Measurements from ENCODE around the gene NOPCHAP1.
"Not testable (repeated sequence)": the region's sequence is repeated elsewhere in the genome, so short reads cannot be mapped to it uniquely, and the experiment has no call there.

Gene NOPCHAP1, protein sequence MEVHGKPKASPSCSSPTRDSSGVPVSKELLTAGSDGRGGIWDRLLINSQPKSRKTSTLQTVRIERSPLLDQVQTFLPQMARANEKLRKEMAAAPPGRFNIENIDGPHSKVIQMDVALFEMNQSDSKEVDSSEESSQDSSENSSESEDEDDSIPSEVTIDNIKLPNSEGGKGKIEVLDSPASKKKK

DNA sequence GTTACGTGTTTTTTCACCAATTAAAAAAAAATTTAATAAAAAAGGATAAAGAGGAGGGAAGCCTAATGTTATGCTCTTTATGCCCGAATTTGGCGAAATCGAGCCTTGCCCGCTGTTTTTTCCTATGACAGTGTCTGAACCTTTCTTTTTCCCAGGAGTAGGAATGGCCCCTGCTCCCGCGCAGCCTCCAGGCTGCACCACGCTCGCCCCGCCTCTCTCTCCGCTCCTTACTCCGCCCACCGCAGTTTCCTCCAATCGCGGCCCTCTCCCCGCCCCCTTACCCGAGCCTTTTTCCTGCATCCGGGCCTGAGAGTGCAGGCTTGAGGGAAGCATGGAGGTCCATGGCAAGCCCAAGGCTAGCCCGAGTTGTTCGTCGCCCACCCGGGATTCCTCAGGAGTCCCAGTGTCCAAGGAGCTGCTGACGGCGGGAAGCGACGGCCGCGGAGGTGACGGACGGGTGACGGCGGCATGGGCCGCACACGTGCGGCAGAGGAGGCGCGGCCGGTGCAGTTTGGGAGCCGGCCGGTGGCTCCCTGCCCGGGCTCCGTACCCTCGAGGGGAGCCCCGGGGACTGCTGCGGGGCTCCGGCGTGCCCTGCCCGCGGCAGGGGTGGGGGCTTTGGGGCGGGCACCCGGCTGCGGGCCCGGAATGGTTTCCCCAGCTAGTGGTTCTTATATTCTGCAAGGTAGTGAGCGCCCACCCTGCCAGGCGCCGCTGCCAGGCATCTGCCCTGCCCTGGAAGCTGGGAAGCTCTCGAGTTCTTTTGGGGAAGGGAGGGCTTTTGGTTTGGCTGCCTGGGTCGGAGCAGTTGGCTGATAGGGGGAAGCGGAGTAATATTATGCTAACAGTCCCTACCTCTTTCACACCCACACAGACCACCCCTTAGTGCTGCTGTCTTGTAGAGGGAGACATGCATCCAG is at the start of gene NOPCHAP1:
TSS of gene NOPCHAP1 (plus strand) at position 295 of the 920 bp plus-strand sequence. CDS start at position 332, 37 bp downstream.
- peak; percentile 96 for DNase-seq

DNA sequence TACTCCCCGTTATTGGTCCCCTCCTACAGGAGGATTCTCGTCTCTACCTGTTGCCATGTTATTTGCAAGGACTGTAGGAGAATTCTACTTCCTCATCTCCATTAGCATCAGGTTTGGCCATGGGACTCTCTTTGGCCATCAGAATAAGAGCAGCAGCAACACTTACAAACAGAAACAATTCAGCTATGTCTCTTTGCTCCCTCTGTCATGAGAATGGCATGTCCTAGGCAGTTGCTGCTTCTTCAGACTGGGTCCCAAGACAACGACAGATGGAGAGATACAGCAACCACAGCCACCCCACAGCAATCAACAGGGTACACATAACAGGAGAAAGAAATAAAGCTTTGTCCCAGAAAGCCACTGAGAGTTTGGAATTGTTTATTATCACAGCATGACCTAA is 47.7 kb upstream of the NOPCHAP1 start:
- no peak for DNase-seq

DNA sequence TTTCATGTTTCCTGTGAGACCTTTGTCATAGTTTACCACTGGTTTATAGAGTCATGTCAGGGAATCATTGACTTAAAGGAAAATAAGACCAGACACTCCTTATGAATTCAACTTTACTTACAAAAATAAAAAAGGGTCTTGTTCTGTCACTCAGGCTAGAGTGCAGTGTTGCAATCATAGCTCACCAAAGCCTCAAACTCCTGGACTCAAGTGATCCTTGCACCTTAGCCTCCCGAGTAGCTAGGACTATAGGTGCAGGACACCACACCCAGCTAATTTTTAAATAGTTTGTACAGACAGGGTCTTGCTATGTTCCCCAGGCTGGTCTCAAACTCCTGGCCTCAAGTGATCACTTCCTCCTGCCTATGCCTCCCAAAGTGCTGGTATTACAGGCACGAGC is 47.0 kb upstream of the NOPCHAP1 start:
- no peak for DNase-seq

DNA sequence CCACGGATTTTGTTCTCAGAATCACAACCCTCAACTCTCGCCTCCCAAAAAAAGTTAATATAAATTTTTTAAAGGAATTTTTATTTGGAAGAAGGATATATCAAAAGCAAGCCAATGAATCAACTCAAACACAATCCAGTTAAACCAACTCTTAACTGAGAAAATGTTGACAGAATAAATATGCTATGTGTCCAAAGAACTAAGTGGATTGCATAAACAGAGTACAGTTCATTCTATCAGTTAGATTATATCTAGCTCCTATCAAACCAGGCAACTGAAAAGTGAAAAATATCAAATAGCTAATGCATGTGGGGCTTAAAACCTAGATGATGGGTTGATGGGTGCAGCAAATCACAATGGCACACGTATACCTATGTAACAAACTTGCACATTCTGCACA is 44.7 kb upstream of the NOPCHAP1 start:
- DNase-seq, result no peak

DNA sequence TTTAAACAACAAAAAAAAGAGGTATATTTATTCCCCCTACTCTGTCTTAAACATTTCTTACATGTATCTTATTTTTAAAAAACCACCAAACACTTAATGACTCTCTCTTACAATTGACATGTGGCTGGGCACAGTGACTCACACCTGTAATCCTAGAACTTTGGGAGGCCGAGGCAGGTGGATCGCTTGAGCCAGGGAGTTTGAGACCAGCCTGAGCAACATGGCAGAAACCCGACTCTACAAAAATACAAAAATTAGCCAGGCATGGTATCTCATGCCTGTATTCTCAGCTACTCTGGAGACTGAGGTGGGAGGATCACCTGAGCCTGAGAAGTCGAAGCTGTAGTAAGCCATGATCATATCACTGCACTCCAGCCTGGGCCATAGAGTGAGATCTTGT is 44.0 kb upstream of the NOPCHAP1 start:
- DNase-seq, result no peak

DNA sequence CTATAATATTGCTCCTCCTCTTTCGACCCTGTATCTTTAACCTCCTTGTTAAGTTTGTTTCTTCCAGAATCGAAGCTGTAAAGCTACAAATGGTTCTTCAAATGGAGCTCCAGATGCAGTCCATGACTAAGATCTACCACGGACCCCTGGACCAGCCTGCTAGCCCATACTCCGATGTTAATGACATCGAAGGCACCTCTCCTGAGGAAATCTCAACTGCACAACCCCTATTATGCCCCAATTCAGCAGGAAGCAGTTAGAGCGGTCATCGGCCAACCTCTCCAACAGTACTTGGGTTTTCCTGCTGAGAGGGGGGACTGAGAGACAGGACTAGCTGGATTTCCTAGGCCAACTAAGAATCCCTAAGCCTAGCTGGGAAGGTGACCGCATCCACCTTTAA is 42.7 kb upstream of the NOPCHAP1 start:
- not testable (repeated sequence) for DNase-seq

DNA sequence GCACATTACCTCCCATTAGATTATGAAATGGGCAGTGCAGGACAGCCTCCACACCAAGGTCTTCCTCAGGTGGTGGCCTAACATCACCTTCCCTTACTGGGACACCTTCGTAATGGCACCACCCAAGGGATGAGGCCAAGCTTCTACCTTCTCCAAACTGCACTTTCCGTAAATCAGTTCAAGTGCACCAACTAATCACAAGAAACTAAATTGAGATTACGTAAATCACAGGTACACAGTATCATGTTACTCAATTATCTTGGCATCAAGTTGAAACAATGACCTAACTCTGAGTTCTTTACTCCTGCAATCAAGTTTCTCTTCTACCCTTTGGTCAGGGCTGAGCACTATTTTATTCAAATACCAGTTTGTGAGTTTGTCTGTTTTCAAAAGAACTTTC is 41.9 kb upstream of the NOPCHAP1 start:
- DNase-seq, result no peak

DNA sequence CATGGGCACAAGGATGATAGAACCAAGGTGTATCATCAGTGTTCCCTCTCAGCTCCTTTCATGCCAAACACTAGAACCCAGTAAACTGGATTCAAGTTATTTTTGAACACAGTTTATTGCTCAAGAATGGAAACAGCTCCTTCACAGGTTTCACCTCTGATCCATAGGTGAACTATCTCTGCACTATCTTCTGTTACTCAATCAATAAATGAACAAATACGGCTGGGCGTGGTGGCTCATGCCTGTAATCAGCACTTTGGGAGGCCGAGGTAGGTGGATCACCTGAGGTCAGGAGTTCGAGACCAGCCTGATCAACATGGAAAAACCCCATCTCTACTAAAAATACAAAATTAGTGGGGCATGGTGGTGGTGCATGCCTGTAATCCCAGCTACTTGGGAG is 37.4 kb upstream of the NOPCHAP1 start:
- not testable (repeated sequence) for DNase-seq

DNA sequence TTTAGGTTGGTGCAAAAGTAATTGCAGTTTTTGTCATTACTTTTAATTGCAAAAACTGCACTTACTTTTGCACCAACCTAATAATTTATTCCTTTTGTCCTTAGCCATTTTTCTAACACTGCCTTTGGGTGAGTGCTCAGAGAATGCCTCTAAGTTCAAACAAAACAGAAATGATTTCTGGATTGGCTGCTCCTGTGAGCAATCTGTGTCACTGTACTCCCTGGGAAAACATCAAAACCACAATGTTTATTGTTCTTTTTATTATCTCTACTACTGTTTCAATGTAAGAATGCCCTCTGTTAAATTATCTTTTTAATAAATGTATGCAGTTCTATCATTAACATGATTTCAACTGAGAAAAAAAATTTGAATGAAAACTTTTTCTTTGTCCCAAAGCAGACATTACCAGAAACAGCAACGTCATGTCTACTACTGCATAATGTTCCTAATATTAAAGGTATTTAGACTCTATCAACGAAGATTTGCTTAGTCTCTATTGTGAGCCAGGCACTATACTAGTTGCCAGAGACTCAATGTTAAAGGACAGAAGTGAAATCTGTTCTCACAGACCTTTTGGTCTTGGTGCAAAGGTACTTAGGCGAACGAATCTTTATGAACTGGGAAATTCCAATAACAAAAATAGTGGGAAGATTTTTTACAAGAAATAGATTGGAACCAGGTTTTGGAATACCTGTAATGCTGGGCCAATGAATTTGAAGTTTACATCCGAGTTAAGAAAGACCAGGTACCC is 34.2 kb upstream of the NOPCHAP1 start:
- DNase-seq, result no peak

DNA sequence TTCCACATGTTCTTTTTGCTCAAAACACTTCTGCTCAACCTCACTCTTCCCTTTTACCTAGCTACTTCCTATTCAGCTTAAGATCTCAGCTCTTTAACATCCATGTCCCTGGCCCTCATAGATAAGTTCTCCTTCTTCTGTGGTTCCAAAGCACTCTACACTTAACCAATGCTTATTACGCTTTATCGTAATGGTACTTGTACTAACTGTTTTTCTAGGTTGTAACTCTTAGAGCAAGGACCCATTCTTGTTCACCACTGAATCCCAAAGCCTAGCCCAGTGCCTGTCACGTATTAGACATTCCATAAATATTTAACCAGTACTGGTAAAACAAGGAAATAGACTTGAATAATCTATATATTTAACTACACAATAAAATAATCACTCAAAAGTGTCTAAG is 33.3 kb upstream of the NOPCHAP1 start:
- DNase-seq, result no peak

DNA sequence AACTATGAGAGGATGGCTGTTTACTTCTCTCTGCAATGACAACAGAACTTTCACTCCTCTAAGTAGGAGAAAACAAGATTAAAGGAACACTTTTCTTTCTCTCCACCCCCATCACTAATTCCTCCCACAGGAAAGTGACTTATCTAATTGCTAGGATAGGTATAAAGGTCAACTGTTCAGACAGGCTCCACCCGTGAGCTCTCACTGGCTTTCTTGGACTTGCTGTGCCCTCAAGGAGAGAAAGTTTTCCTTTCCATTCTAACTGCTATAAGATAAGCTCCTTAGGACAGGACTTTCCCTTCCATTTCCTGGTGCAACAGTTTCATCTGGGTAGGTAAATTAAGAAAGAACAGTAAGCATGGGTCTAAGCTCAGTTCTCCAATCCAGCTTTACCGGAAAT is 32.8 kb upstream of the NOPCHAP1 start:
- DNase-seq, result no peak

DNA sequence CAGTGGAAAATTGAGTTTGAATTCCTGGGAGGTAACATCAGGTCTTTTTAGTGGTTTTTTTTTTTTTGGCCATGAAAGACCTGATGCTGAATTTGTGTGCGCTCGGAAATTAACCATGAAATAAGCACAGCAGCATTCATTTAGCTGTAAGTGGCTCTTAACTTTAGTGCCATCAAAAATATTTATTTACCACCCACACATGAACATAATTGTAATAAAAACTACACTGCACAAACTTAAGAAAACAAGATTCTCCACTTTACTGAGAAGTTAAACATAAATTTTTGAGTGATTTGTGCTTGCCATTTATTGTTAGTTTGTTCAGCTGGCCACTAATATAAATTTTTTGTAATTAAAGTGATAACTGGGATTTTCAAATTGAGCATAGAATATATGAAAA is 30.4 kb upstream of the NOPCHAP1 start:
- DNase-seq, result no peak

DNA sequence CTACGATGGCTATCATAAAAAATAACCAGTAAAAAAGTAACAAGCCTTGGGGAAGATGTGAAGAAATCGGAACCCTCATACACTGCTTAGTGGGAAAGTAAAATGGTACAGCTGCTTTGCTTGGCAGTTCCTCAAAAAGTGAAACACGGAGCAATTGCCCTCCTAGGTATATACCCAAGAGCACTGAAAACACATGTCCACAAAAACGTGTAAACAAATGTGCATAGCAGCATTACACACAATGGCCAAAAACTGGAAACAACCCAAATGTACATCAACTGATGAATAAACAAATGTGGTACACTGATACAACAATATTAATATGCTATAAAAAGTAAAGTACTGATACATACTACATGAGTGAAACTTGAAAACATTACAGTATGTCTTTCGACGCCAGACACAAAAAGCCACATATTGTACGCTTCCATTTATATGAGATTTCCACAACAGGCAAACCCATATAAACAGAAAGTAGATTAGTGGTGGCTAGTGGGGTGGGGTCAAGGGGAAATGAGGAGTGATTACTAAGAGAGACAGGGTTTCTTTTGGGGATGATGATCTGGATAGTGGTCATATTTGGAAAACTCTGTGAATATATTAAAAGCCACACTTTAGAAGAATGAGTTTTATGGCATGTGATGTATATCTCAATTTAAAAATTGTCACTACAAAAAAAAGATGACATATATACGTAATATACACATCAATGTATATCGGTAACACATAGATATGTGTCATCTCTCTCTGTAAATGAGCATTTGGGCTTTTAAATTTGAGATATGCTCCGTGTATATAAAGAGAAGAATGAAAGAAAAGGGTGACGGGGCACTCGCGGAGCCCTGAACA is 29.0 kb upstream of the NOPCHAP1 start:
- DNase-seq, result no peak

DNA sequence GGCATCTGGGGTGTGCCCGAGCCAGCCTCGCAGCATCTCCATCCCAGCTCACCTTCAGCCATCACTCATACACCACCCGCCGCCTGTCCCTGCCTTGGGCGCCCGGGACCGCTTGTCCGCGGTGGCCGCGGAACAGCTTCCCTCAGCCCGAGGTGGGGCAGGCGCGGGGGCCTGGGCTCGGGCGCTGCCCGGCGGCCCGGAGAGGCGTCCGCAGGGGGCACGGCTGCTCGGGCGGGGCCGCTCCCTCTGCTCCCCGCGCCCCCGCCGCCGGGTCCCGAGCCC is 28.5 kb upstream of the NOPCHAP1 start:
- DNase-seq, result peak; percentile 8

DNA sequence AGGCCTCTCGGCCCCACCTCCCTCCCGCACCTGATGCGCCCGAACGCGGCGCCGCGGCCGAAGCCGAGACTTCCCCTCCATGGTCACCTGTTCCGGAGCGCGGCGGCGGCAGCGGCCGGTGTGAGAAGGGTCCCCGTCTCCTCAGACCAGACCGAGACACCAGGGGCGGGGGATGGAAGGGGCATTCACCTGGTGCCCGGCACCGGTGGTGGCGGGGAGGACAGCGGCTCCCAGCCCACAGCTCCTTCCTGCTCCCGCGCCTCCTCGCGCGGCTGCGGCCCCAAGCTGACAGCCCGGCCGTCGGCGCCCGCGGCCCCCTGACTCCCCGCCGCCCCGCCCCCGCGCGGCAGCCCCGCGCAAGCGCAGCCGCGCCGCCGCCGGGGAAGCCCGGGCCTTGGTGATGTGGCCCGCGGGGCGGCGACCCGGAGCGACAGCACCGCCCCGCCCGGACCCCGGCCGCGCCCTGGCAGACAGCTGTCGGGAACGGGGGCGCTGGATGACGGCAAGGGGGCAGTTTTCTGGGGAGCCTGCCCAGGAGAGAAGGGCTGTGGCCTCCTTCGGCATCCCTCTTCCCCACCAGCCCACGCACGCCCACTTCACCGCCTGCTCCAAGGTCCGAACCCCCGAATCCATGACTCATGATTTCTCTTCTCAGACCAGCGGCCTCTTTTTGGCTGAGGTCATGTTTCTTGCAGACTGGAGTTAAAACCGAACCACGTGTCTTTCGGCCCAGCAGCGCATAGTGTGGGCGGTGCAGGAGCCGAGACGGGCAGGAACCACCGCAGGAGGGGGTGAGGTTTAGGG is 27.9 kb upstream of the NOPCHAP1 start, which contains the start of gene SLC41A2:
TSS of gene SLC41A2 (minus strand) at position 290 of the 804 bp plus-strand sequence. CDS start 29,763 bp downstream, outside the sequence.
- peak; percentile 78 for DNase-seq

DNA sequence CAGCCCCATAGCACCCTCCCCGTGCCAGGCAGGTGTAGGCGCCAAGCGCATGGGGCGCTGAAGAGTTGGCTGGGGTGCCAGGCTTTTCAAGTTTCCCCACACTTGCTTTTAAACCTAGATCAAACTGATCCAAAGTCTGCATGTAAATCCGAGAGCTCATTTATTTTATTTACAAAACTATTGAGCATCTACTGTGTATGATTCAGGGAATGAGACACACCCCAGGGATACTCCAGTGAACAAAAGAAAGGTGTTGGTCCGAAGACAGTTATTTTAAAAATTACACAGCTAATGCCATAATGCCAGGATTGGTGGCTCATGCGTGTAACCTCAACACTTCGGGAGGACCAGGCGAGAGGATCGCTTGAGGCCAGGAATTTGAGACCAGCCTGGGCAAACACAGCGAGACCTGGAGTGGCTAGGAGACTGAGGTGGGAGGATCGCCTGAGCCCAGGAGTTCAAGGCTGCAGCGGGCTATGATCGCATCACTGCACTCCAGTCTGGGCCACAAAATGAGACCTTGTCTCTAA is 27.2 kb upstream of the NOPCHAP1 start:
- DNase-seq, result no peak

DNA sequence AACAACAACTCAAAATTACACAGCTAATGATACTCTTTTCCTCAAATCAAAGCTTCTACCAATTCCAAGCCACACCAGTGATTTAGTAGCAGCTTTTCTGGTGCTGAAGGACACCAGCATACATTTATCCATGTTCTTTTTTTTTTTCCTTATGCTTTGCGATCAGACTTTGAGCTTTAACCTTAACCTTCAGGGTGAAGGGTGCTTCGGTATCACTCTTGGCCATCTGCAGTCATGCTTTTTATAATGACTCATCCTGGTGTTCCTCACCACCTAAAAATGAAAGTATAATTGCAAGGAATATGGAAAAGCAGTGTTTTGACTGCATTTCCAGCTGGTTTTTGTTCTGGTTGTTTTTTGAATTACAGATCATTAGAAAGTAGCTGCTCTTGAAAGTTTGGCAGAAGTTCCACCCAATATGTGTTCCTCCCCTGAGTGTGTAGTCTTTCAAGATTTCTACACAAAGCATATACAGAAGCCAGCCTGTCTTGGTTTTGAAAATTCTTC is 26.7 kb upstream of the NOPCHAP1 start:
- peak; percentile 15 for DNase-seq

DNA sequence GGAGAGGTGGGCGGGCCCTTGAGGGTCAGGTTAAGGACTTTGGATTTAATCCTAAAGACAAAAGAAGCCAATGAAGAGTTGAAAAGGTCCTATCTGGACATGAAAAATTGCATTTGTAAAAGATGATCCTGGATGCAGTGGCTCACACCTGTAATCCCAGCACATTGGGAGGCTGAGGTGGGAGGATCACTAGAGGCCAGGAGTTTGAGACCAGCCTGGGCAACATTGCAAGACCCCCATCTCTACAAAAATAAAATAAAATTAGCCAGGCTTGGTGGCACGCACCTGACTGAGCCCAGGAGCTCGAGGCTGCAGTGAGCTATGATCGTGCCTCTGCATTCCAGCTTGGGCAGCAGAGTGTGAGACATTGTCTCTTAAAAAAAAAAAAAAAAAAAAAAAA is 25.7 kb upstream of the NOPCHAP1 start:
- DNase-seq, result no peak

DNA sequence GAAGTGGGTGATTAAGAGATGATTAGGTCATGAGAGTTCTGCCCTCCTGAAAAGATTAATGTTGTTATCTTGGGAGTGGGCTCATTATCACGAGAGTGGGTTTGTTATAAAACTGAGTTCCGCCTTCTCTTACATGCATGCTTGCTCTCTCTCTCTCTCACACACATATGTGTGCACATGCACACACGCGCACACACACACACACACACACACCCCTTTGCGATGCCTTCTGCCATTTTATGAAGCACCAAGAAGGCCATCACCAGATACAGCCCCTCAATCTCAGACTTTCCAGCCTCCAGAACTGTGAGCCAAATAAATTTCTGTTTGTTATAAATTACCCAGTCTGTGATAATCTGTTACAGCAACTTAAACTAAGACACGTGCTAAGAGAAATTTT is 22.4 kb upstream of the NOPCHAP1 start:
- no peak for DNase-seq

DNA sequence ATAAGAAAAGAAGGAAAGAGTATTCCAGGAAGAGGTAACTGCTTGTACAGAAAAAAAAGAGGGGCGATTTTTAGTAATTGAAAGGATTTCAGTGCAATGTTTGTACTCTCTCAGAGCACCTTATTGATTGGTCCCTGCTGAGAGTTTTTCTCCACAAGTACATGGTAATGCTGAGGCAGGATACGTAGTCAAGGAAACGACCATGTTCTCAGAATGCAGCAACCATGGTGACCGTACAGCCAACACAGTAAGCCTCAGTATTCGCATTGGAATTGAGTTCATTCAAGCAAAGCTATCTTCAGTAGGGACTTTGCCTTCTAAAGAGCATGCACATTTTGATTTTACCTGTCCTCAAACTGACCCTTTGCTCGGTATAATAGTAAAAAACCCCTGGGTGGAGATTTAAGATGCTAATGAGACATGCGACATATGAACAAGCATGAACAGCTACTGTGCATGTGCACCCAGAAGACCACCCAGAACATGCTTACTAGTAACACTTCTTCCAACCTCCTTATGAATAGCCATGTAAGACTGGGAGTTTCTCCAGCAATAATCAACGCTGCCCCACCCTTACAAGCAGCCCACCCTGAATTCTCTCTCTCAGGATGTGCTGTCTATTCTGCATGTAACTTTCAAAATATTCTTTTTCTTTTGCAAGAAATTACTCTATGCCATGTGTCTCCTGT is 21.8 kb upstream of the NOPCHAP1 start:
- DNase-seq, result no peak

DNA sequence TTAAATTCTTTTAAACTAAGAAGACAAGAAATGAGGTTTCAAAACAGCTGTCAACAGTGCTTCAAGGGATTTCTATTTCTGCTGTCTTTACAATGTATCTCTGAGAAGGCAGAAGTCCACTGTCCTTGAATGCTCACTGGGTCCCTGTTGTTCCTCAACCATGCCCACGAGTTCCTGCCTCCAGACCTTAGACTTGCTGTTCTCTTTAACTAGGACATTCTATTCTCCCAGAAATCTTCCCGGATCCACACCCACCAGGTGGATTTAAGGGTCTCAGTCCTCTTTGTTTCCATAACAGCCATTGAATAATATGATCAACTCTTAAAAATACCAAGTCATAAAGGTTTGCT is 21.3 kb upstream of the NOPCHAP1 start:
- no peak for DNase-seq

All from hematopoietic multipotent progenitor cell treated with erythropoietin and hydrocortisone succinate and interleukin-3 and kit ligand, for 4 days (in vitro differentiated cells).